ENCODE results near the gene MEF2A. TPM values are rescaled to one million over a fixed set of nuclear protein-coding genes. Genes with fewer than 3 reads are reported as not detected.

The MEF2A gene
- total RNA-seq, 1 experiment from 2014 or later: 29.6 TPM

- TF ChIP-seq POLR2A (IDR thresholded peaks at IDR 0.05; ENCODE audit: borderline replicate concordance, extremely low read depth, insufficient read depth, insufficient read length): no peak
- no peak for TF ChIP-seq SIN3A (IDR thresholded peaks at IDR 0.05; ENCODE audit: low read depth)
- no peak overlapping the region for H3K4me2 ChIP-seq (ENCODE audit: low read length)
- POLR2A ChIA-PET: no interaction called here
These were observed 156.6 kb downstream of the MEF2A start for GRCh38 chr15:99722406-99722805.

GRCh38 chr15:99726333-99726732, 160.5 kb downstream of the MEF2A start:
- POLR2A ChIA-PET: no interaction called here
- Histone ChIP-seq H3K27ac (ENCODE audit: low read depth, low read length) (no peak overlapping the region), H3K27me3 (ENCODE audit: insufficient read depth, low read length) (no peaks in the 10 kb centered on the region), H3K4me1 (ENCODE audit: control insufficient read depth in 1 of 2, insufficient read depth in 2 of 2, low read length in 2 of 2) (no peaks in the 10 kb centered on the region), H3K9me2 (ENCODE audit: insufficient read depth) (no peaks in the 10 kb centered on the region), H2AFZ (ENCODE audit: low read depth, low read length, poor library complexity, severe bottlenecking) (no peak overlapping the region), H3K9ac (ENCODE audit: low read length) (no peak overlapping the region), H3K79me2 (ENCODE audit: insufficient read depth, low read length) (no peaks in the 10 kb centered on the region), H3K4me2 (ENCODE audit: low read length) (no peak overlapping the region), H3K4me3 (replicated peaks in 1 of 2; ENCODE audit: low read depth in 1 of 2, low read length in 2 of 2) (no peak overlapping the region), H3K9me3 (ENCODE audit: control insufficient read depth in 1 of 2, insufficient read depth in 1 of 2, low read depth in 1 of 2, low read length in 2 of 2) (peaks cover 0 to 6% of the 10 kb centered on the region in 2 experiments; a peak in 1 of 4 replicates), H3K36me3 (ENCODE audit: control insufficient read depth in 1 of 2, insufficient read depth in 2 of 2, low read length in 2 of 2) (no peaks in the 10 kb centered on the region), H4K20me1 (ENCODE audit: insufficient read depth) (no peaks in the 10 kb centered on the region)
- DNase-seq (ENCODE audit: low read depth, low spot score) (no peak), ATAC-seq (no peak)
- CTCF ChIA-PET: no interaction called here
- no peak for TF ChIP-seq POLR2AphosphoS5 (IDR thresholded peaks at IDR 0.05; ENCODE audit: low read depth, low read length)
- TF ChIP-seq ZFX (IDR thresholded peaks at IDR 0.05): no peak
- TF ChIP-seq SIN3A (IDR thresholded peaks at IDR 0.05; ENCODE audit: low read depth): no peak
- no peak for TF ChIP-seq EZH2 (IDR thresholded peaks at IDR 0.05)
- TF ChIP-seq YY1 (IDR thresholded peaks at IDR 0.05; ENCODE audit: extremely low read depth, insufficient replicate concordance, low read depth, low read length): no peak
- no peak for TF ChIP-seq SP1 (IDR thresholded peaks at IDR 0.05; ENCODE audit: low read depth)
- TF ChIP-seq ELF1 (IDR thresholded peaks at IDR 0.05; ENCODE audit: borderline replicate concordance, low read depth): no peak
- RAD21 ChIA-PET (ENCODE audit: low non-redundant PET in 1 of 2, low total read pairs in 2 of 2, uncharacterized antibody in 2 of 2, unreplicated experiment in 2 of 2): no interaction called here
- BruUV-seq (replicated peaks): no TSS peak
- intact Hi-C loops (cut with micrococcal nuclease): no loop called here

More at GRCh38 chr15:99722406-99722805, 156.6 kb downstream of the MEF2A start:
- Histone ChIP-seq H3K79me2 (ENCODE audit: insufficient read depth, low read length) (no peaks in the 10 kb centered on the region), H3K36me3 (ENCODE audit: control insufficient read depth in 1 of 2, insufficient read depth in 2 of 2, low read length in 2 of 2) (no peaks in the 10 kb centered on the region), H3K4me3 (replicated peaks in 1 of 2; ENCODE audit: low read depth in 1 of 2, low read length in 2 of 2) (no peak overlapping the region), H2AFZ (ENCODE audit: low read depth, low read length, poor library complexity, severe bottlenecking) (no peak overlapping the region), H3K9me3 (ENCODE audit: control insufficient read depth in 1 of 2, insufficient read depth in 1 of 2, low read depth in 1 of 2, low read length in 2 of 2) (peaks cover 0 to 6% of the 10 kb centered on the region in 2 experiments; a peak in 1 of 4 replicates), H3K27me3 (ENCODE audit: insufficient read depth, low read length) (no peaks in the 10 kb centered on the region), H3K27ac (ENCODE audit: low read depth, low read length) (no peak overlapping the region), H3K9me2 (ENCODE audit: insufficient read depth) (no peaks in the 10 kb centered on the region), H3K9ac (ENCODE audit: low read length) (no peak overlapping the region), H4K20me1 (ENCODE audit: insufficient read depth) (no peaks in the 10 kb centered on the region), H3K4me1 (ENCODE audit: control insufficient read depth in 1 of 2, insufficient read depth in 2 of 2, low read length in 2 of 2) (no peaks in the 10 kb centered on the region)
- no TSS peak for BruUV-seq (replicated peaks)
- intact Hi-C loops (cut with micrococcal nuclease): no loop called here
- DNase-seq (ENCODE audit: low read depth, low spot score): no peak
- ChIA-PET RAD21 (ENCODE audit: low non-redundant PET in 1 of 2, low total read pairs in 2 of 2, uncharacterized antibody in 2 of 2, unreplicated experiment in 2 of 2) (no interaction called here), CTCF (interaction anchor here (1.0 kb wide), 1 partner anchor 34 kb away, joined by 4 read pairs; no protein-coding TSS in a partner anchor)
- no peak for ATAC-seq
